K562 (cell line): ENCODE measurements around the gene IL2RG. TPM values are rescaled to one million over a fixed set of nuclear protein-coding genes. Genes with fewer than 3 reads are reported as not detected.

ENCODE experiments used
- CXXC5 ChIP-seq: fragments of 250-450 bp; sonication (Bioruptor Pico); IDR thresholded peaks from 2 replicates; pipeline ENCODE4 v1.8.0; 2022; ENCODE audit warnings: inconsistent platforms, mild to moderate bottlenecking, moderate library complexity
- EGR1 ChIP-seq: fragments of 450-650 bp; conservative IDR thresholded peaks from 2 replicates; pipeline ENCODE4 v1.6.1; 2017; ENCODE audit warnings: mild to moderate bottlenecking
- FOXK2 ChIP-seq, 2 experiments: fragments of 450-650 bp; IDR thresholded peaks in 1 of 2; conservative IDR thresholded peaks in 1 of 2; 2 replicates each; pipeline ENCODE4 v1.6.1; 2016; ENCODE audit warnings: low read depth in 2 of 2, mild to moderate bottlenecking in 1 of 2
- GABPA ChIP-seq: fragments of 200-800 bp; sonication (Bioruptor generic); conservative IDR thresholded peaks from 2 replicates; pipeline ENCODE4 v1.6.1; 2016; ENCODE audit warnings: low read depth, missing genetic modification characterization, missing compliant biosample characterization
- HCFC1 ChIP-seq: IDR thresholded peaks from 2 replicates; pipeline ENCODE4 v1.6.1; 2012; ENCODE audit warnings: low read depth, low read length, improper control_type of control experiment
- HNRNPH1 ChIP-seq: fragments of 200-400 bp; formaldehyde crosslinking; optimal IDR thresholded peaks from 2 replicates; pipeline ENCODE3; 2017; ENCODE audit warnings: low read depth, mild to moderate bottlenecking, low read length, moderate library complexity
- KAT8 ChIP-seq: fragments of 450-650 bp; IDR thresholded peaks from 2 replicates; pipeline ENCODE4 v1.6.1; 2016; ENCODE audit warnings: low read depth, mild to moderate bottlenecking
- MAFG ChIP-seq: fragments of 450-650 bp; conservative IDR thresholded peaks from 2 replicates; pipeline ENCODE4 v1.6.1; 2016; ENCODE audit warnings: missing genetic modification characterization, missing compliant biosample characterization
- MTA1 ChIP-seq: fragments of 450-650 bp; IDR thresholded peaks from 2 replicates; pipeline ENCODE4 v1.6.1; 2017; ENCODE audit warnings: borderline replicate concordance
- PHB ChIP-seq: fragments of 250-450 bp; sonication (Bioruptor Pico); IDR thresholded peaks from 2 replicates; pipeline ENCODE4 v1.5.0; 2021
- PML ChIP-seq: IDR thresholded peaks from 2 replicates; pipeline ENCODE4 v1.6.1; 2012; ENCODE audit warnings: low read length, inconsistent platforms
- POLR2H ChIP-seq: IDR thresholded peaks from 2 replicates; pipeline ENCODE4 v1.6.1; 2016; ENCODE audit warnings: missing genetic modification characterization, low read depth, mild to moderate bottlenecking, control low read depth, missing compliant biosample characterization, moderate library complexity
- PYGO2 ChIP-seq: fragments of 450-650 bp; IDR thresholded peaks from 2 replicates; pipeline ENCODE4 v1.6.1; 2016; ENCODE audit warnings: mild to moderate bottlenecking, missing genetic modification characterization, moderate library complexity, missing compliant biosample characterization
- RBFOX2 ChIP-seq: fragments of 200-400 bp; formaldehyde crosslinking; IDR thresholded peaks from 2 replicates; pipeline ENCODE4 v1.6.1; 2017; ENCODE audit warnings: low read depth, mild to moderate bottlenecking, low read length, moderate library complexity
- RCOR1 ChIP-seq, 2 experiments: IDR thresholded peaks; 2 replicates each; pipeline ENCODE4 v1.6.1; 2012; ENCODE audit warnings: low read depth in 2 of 2, low read length in 2 of 2, borderline replicate concordance in 1 of 2, improper control_type of control experiment in 1 of 2
- TOE1 ChIP-seq, 2 experiments: fragments of 450-650 bp in 1 of 2; sonication (generic) in 1 of 2; formaldehyde crosslinking in 1 of 2; IDR thresholded peaks; 2 replicates each; pipeline versions ENCODE4 v1.7.1 to v1.8.0; 2016 to 2022; ENCODE audit warnings: borderline replicate concordance in 2 of 2, mild to moderate bottlenecking in 2 of 2, antibody characterized with exemption in 1 of 2, inconsistent platforms in 1 of 2, low read depth in 1 of 2, missing genetic modification reagents in 1 of 2, moderate library complexity in 1 of 2
- ZBTB8A ChIP-seq: fragments of 450-650 bp; IDR thresholded peaks from 2 replicates; pipeline ENCODE4 v1.6.1; 2018; ENCODE audit warnings: mild to moderate bottlenecking, moderate library complexity; ENCODE audit not compliant: partially characterized antibody
- ZC3H11A ChIP-seq: IDR thresholded peaks from 2 replicates; pipeline ENCODE4 v1.6.1; 2012; ENCODE audit warnings: low read depth, low read length, improper control_type of control experiment
- ZNF134 ChIP-seq: fragments of 250-450 bp; sonication (Bioruptor Pico); conservative IDR thresholded peaks from 2 replicates; pipeline ENCODE4 v1.4.0; 2020
- ZNF24 ChIP-seq: fragments of 450-650 bp; IDR thresholded peaks from 2 replicates; pipeline ENCODE4 v1.6.1; 2016
- ZNF274 ChIP-seq: IDR thresholded peaks from 2 replicates; pipeline ENCODE4 v1.6.1; 2011; ENCODE audit warnings: low read depth, mild to moderate bottlenecking, low read length, moderate library complexity, borderline replicate concordance
- ZNF766 ChIP-seq: fragments of 200-800 bp; sonication (Bioruptor generic); conservative IDR thresholded peaks from 2 replicates; pipeline ENCODE4 v1.6.1; 2016; ENCODE audit warnings: missing genetic modification characterization, missing compliant biosample characterization
- ZZZ3 ChIP-seq: fragments of 450-650 bp; IDR thresholded peaks from 2 replicates; pipeline ENCODE4 v1.6.1; 2016; ENCODE audit warnings: antibody characterized with exemption, mild to moderate bottlenecking, moderate library complexity
- polyA plus RNA-seq, 8 experiments: library from polyadenylated mRNA; depleted of rRNA in 4 of 8; stranded (reverse) in 5 of 8; unstranded in 3 of 8; fragments of >200 nt; fragmentation: Nextera tagmentation in 2 of 8; fragmentation: Illumina TruSeq in 1 of 8; extraction: Ambion mirVana in 2 of 8; extraction: Trizol in 1 of 8; gene quantifications; 2 replicates each; pipeline versions ENCODE4 v1.2.1 to v1.2.3, GENCODE V29; 2011 to 2014; ENCODE audit warnings: inconsistent platforms in 1 of 8, missing spikeins in 1 of 8
- total RNA-seq, 7 experiments: library from RNA; depleted of rRNA in 6 of 7; stranded (reverse); fragments of >200 nt in 6 of 7; fragmentation: Illumina TruSeq in 2 of 7; extraction: Trizol in 2 of 7; gene quantifications; 2 replicates each; pipeline versions ENCODE4 v1.2.1 to v1.2.3, GENCODE V29; 2011 to 2021; ENCODE audit warnings: low replicate concordance in 1 of 7
- TF ChIP-seq, protein P1 (sequence below): fragments of 200-800 bp; sonication (Bioruptor generic); IDR thresholded peaks from 2 replicates; pipeline ENCODE4 v1.6.1; 2017; ENCODE audit warnings: missing genetic modification characterization, missing compliant biosample characterization
- TF ChIP-seq, protein P2 (sequence below): fragments of 450-650 bp; IDR thresholded peaks from 2 replicates; pipeline ENCODE4 v1.6.1; 2017; ENCODE audit warnings: antibody characterized with exemption, mild to moderate bottlenecking

Gene IL2RG
- total and polyA plus RNA-seq, 9 of the 15 experiments (the other 6 are each of a cell fraction or from before 2014, with no cell fraction given) = 5.5 to 55.4 (median 19.7) TPM

DNA sequence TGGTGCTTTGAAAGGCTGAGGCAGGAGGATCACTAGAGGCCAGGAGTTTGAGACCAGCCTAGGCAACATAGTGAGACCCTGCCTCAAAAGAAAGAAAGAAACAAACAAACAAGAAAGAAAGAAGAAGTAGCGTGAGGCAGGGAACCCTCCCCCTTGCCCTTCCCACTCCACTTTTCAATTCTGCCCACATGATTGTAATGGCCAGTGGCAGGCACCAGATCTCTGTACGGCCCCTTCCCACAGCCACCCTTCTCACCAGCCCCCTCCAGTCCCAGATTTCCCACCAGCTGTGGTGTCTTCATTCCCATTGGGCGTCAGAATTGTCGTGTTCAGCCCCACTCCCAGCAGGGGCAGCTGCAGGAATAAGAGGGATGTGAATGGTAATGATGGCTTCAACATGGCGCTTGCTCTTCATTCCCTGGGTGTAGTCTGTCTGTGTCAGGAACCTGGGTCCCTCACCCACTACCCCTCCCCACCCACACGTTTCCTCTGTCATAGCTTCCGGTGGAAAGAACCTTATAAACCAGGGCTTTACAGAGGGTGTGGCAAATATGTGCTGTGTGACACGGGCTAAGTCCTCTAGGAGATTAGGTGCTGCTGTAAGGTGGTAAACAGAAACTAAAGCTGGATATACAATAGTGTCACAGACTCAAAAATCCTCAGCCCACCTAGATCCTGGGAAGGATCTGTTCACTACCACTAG is at the start of gene IL2RG (continued):
- TF ChIP-seq PYGO2 (tag) = no peak
- no peak for TF ChIP-seq CXXC5
- 0 out of 2 replicates have a peak, but pooled peaks have one; percentile 30 for TF ChIP-seq RBFOX2
- no peak for TF ChIP-seq ZNF134
- no peak for TF ChIP-seq FOXK2 (conservative IDR thresholded peaks at IDR 0.05 in 1 of 2, IDR thresholded peaks at IDR 0.05 in 1 of 2; ENCODE audit: low read depth in 2 of 2)
- TF ChIP-seq KAT8 = no peak
- no peak for TF ChIP-seq PML
- TF ChIP-seq, protein P1, sequence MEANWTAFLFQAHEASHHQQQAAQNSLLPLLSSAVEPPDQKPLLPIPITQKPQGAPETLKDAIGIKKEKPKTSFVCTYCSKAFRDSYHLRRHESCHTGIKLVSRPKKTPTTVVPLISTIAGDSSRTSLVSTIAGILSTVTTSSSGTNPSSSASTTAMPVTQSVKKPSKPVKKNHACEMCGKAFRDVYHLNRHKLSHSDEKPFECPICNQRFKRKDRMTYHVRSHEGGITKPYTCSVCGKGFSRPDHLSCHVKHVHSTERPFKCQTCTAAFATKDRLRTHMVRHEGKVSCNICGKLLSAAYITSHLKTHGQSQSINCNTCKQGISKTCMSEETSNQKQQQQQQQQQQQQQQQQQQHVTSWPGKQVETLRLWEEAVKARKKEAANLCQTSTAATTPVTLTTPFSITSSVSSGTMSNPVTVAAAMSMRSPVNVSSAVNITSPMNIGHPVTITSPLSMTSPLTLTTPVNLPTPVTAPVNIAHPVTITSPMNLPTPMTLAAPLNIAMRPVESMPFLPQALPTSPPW (CRISPR knock-in tag) = peak; percentile 15; the same call in 1 of the 2 replicates
- no peak for TF ChIP-seq MAFG (tag)
- TF ChIP-seq HNRNPH1 = no peak
- no peak for TF ChIP-seq ZNF274
- TF ChIP-seq GABPA (tag) = 0 out of 2 replicates have a peak, but pooled peaks have one; percentile 38
- TF ChIP-seq RCOR1 (IDR thresholded peaks at IDR 0.05; ENCODE audit: borderline replicate concordance in 1 of 2, low read depth in 2 of 2, low read length in 2 of 2) = no peak
- TF ChIP-seq EGR1 = peak; percentile 76
- no peak for TF ChIP-seq ZC3H11A
- TF ChIP-seq ZNF24 = no peak
- TF ChIP-seq, protein P2, sequence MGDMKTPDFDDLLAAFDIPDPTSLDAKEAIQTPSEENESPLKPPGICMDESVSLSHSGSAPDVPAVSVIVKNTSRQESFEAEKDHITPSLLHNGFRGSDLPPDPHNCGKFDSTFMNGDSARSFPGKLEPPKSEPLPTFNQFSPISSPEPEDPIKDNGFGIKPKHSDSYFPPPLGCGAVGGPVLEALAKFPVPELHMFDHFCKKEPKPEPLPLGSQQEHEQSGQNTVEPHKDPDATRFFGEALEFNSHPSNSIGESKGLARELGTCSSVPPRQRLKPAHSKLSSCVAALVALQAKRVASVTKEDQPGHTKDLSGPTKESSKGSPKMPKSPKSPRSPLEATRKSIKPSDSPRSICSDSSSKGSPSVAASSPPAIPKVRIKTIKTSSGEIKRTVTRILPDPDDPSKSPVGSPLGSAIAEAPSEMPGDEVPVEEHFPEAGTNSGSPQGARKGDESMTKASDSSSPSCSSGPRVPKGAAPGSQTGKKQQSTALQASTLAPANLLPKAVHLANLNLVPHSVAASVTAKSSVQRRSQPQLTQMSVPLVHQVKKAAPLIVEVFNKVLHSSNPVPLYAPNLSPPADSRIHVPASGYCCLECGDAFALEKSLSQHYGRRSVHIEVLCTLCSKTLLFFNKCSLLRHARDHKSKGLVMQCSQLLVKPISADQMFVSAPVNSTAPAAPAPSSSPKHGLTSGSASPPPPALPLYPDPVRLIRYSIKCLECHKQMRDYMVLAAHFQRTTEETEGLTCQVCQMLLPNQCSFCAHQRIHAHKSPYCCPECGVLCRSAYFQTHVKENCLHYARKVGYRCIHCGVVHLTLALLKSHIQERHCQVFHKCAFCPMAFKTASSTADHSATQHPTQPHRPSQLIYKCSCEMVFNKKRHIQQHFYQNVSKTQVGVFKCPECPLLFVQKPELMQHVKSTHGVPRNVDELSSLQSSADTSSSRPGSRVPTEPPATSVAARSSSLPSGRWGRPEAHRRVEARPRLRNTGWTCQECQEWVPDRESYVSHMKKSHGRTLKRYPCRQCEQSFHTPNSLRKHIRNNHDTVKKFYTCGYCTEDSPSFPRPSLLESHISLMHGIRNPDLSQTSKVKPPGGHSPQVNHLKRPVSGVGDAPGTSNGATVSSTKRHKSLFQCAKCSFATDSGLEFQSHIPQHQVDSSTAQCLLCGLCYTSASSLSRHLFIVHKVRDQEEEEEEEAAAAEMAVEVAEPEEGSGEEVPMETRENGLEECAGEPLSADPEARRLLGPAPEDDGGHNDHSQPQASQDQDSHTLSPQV = peak; percentile 74; the same call in 1 of the 2 replicates
- TF ChIP-seq ZBTB8A = no peak
- no peak for TF ChIP-seq ZZZ3
- no peak for TF ChIP-seq PHB (CRISPR knock-in tag)
- no peak for TF ChIP-seq POLR2H (tag)
- no peak for TF ChIP-seq TOE1 (IDR thresholded peaks at IDR 0.05; ENCODE audit: borderline replicate concordance)
- no peak for TF ChIP-seq TOE1 (CRISPR knock-in tag; IDR thresholded peaks at IDR 0.05; ENCODE audit: borderline replicate concordance, low read depth)
- TF ChIP-seq MTA1 = no peak
- TF ChIP-seq HCFC1 = no peak
- 0 out of 2 replicates have a peak, but pooled peaks have one; percentile 20 for TF ChIP-seq ZNF766 (CRISPR knock-in tag)
